Peyer's patch (tissue), 4 donors: Measurements from ENCODE around the gene CNTNAP5.

Source experiments
- CTCF ChIP-seq, 6 experiments: fragments of 450-650 bp in 4 of 6; fragments of 200-600 bp in 2 of 6; sonication (generic) in 1 of 6; IDR thresholded peaks; one replicate each; pipeline ENCODE4 v1.5.1; 2017 to 2019; ENCODE audit warnings: antibody characterized with exemption in 6 of 6, mild to moderate bottlenecking in 3 of 6, moderate library complexity in 1 of 6
- POLR2A ChIP-seq, 2 donors: fragments of 450-650 bp; IDR thresholded peaks; one replicate each; pipeline ENCODE4 v1.5.1; 2017; ENCODE audit warnings: antibody characterized with exemption in 2 of 2, mild to moderate bottlenecking in 2 of 2, moderate library complexity in 2 of 2

GRCh38 chr2:124626993-124627392, 601.9 kb downstream of the CNTNAP5 start:
- TF ChIP-seq CTCF (IDR thresholded peaks at IDR 0.05) (no peak), POLR2A (IDR thresholded peaks at IDR 0.05) (no peak)
